ENCODE measurements around the gene NOP53. TPM values are rescaled to one million over a fixed set of nuclear protein-coding genes. Genes with fewer than 3 reads are reported as not detected.
"Not testable (repeated sequence)": the region's sequence is repeated elsewhere in the genome, so short reads cannot be mapped to it uniquely, and the experiment has no call there.

Gene NOP53
- total RNA-seq, 1 donor from 2014 or later: 183 TPM

- no peak for DNase-seq (ENCODE audit: extremely low read depth, low read depth, low spot score)
Observed at GRCh38 chr19:47716270-47716937, 28.9 kb upstream of the NOP53 start.

- not testable (repeated sequence) for DNase-seq (ENCODE audit: extremely low read depth, low read depth, low spot score)
Observed at GRCh38 chr19:47718415-47719046, 26.8 kb upstream of the NOP53 start.

- no peak for DNase-seq (ENCODE audit: extremely low read depth, low read depth, low spot score)
Observed at GRCh38 chr19:47719047-47719859, 26.1 kb upstream of the NOP53 start.

GRCh38 chr19:47720669-47721422 is 24.5 kb upstream of the NOP53 start:
- DNase-seq (ENCODE audit: extremely low read depth, low read depth, low spot score): no peak

- DNase-seq (ENCODE audit: extremely low read depth, low read depth, low spot score): no peak
Observed at GRCh38 chr19:47723581-47723940, 21.8 kb upstream of the NOP53 start.

- DNase-seq (ENCODE audit: extremely low read depth, low read depth, low spot score): no peak
Observed at GRCh38 chr19:47725759-47726401, 19.5 kb upstream of the NOP53 start.

- no peak for DNase-seq (ENCODE audit: extremely low read depth, low read depth, low spot score)
Observed at GRCh38 chr19:47726467-47726866, 18.9 kb upstream of the NOP53 start.

GRCh38 chr19:47728295-47728694 is 17.1 kb upstream of the NOP53 start:
- not testable (repeated sequence) for DNase-seq (ENCODE audit: extremely low read depth, low read depth, low spot score)

GRCh38 chr19:47729468-47729798 is 15.9 kb upstream of the NOP53 start:
- no peak for DNase-seq (ENCODE audit: extremely low read depth, low read depth, low spot score)

- DNase-seq (ENCODE audit: extremely low read depth, low read depth, low spot score): no peak
Observed at GRCh38 chr19:47729799-47730520, 15.4 kb upstream of the NOP53 start.

- DNase-seq (ENCODE audit: extremely low read depth, low read depth, low spot score): no peak
Observed at GRCh38 chr19:47730521-47730889, 14.8 kb upstream of the NOP53 start.

GRCh38 chr19:47730910-47731309 is 14.4 kb upstream of the NOP53 start:
- DNase-seq (ENCODE audit: extremely low read depth, low read depth, low spot score): no peak

- DNase-seq (ENCODE audit: extremely low read depth, low read depth, low spot score): no peak
Observed at GRCh38 chr19:47735131-47735530, 10.2 kb upstream of the NOP53 start.

GRCh38 chr19:47740866-47741519 is 4.4 kb upstream of the NOP53 start:
- no peak for DNase-seq (ENCODE audit: extremely low read depth, low read depth, low spot score)

GRCh38 chr19:47741544-47742140 is 3.7 kb upstream of the NOP53 start:
- no peak for DNase-seq (ENCODE audit: extremely low read depth, low read depth, low spot score)

- no peak for DNase-seq (ENCODE audit: extremely low read depth, low read depth, low spot score)
Observed at GRCh38 chr19:47742634-47743033, 2.7 kb upstream of the NOP53 start.

GRCh38 chr19:47746129-47746528 is 783 bp downstream of the NOP53 start:
- not testable (repeated sequence) for DNase-seq (ENCODE audit: extremely low read depth, low read depth, low spot score)

GRCh38 chr19:47749326-47749725 is 4.0 kb downstream of the NOP53 start:
- no peak for DNase-seq (ENCODE audit: extremely low read depth, low read depth, low spot score)

GRCh38 chr19:47750752-47751151 is 5.4 kb downstream of the NOP53 start:
- no peak for DNase-seq (ENCODE audit: extremely low read depth, low read depth, low spot score)
